Hepatocyte (in vitro differentiated cells): ENCODE measurements around the gene SMTNL1. TPM values are rescaled to one million over a fixed set of nuclear protein-coding genes. Genes with fewer than 3 reads are reported as not detected.
A peak's percentile ranks its signal among the peaks of the same experiment; 100 is the strongest.

Experiments
- DNase-seq: peaks from one replicate; pipeline ENCODE4 v3.0.0-alpha.2; 2016; ENCODE audit warnings: low spot score
- H2AFZ ChIP-seq: fragments of 200-600 bp; sonication (generic); 2 replicates; pipeline ENCODE4 v1.6.0; 2016; ENCODE audit warnings: antibody characterized with exemption, mild to moderate bottlenecking
- H3K27ac ChIP-seq: fragments of 200-600 bp; sonication (generic); 2 replicates; pipeline ENCODE4 v1.5.1; 2016; ENCODE audit warnings: mild to moderate bottlenecking
- H3K27me3 ChIP-seq: fragments of 200-600 bp; sonication (generic); 2 replicates; pipeline ENCODE4 v1.6.1; 2016
- H3K36me3 ChIP-seq: fragments of 200-600 bp; sonication (generic); replicated peaks from 2 replicates; pipeline ENCODE4 v1.5.1; 2016; ENCODE audit warnings: low read depth; ENCODE audit not compliant: insufficient read depth
- H3K4me1 ChIP-seq: fragments of 200-600 bp; sonication (generic); 2 replicates; pipeline ENCODE4 v1.5.1; 2016; ENCODE audit warnings: mild to moderate bottlenecking, moderate library complexity; ENCODE audit not compliant: insufficient read depth
- H3K4me2 ChIP-seq: fragments of 200-600 bp; sonication (generic); 2 replicates; pipeline ENCODE4 v1.6.0; 2016
- H3K4me3 ChIP-seq: fragments of 200-600 bp; sonication (generic); 2 replicates; pipeline ENCODE4 v1.5.1; 2016; ENCODE audit warnings: mild to moderate bottlenecking
- H3K79me2 ChIP-seq: fragments of 200-600 bp; sonication (generic); 2 replicates; pipeline ENCODE4 v1.6.0; 2017; ENCODE audit warnings: mild to moderate bottlenecking
- H3K9me2 ChIP-seq: fragments of 200-600 bp; sonication (generic); replicated peaks from 2 replicates; pipeline ENCODE4 v1.6.0; 2017; ENCODE audit warnings: mild to moderate bottlenecking; ENCODE audit not compliant: insufficient read depth
- H3K9me3 ChIP-seq: fragments of 200-600 bp; sonication (generic); 2 replicates; pipeline ENCODE4 v1.5.1; 2016; ENCODE audit warnings: low read depth, mild to moderate bottlenecking
- H4K20me1 ChIP-seq: fragments of 200-600 bp; sonication (generic); 2 replicates; pipeline ENCODE4 v1.6.0; 2016; ENCODE audit warnings: mild to moderate bottlenecking; ENCODE audit not compliant: insufficient read depth, poor library complexity, severe bottlenecking
- EZH2 ChIP-seq: fragments of 200-600 bp; sonication (generic); IDR thresholded peaks from 2 replicates; pipeline ENCODE4 v1.6.1; 2016; ENCODE audit warnings: antibody characterized with exemption, mild to moderate bottlenecking, borderline replicate concordance
- EZH2phosphoT487 ChIP-seq: fragments of 200-600 bp; sonication (generic); IDR thresholded peaks from one replicate; pipeline ENCODE4 v1.6.1; 2018; ENCODE audit warnings: antibody characterized with exemption, mild to moderate bottlenecking, low read depth, moderate library complexity; ENCODE audit not compliant: unreplicated experiment, severe bottlenecking
- whole genome bisulfite sequencing: methylation state at CpG from one replicate; pipeline ENCODE4 v1.1.6; 2016; ENCODE audit warnings: low lambda C conversion rate; ENCODE audit errors: missing lambda C conversion rate; 5-methylcytosine and 5-hydroxymethylcytosine counted together
- polyA plus RNA-seq: library from polyadenylated mRNA; unstranded; fragments of >200 nt; fragmentation: Nextera tagmentation; extraction: Ambion mirVana; gene quantifications from 2 replicates; pipeline ENCODE4 v1.2.1, GENCODE V29; 2016
- total RNA-seq: library from RNA; depleted of rRNA; stranded (reverse); fragments of >200 nt; gene quantifications from 2 replicates; pipeline ENCODE4 v1.2.3, GENCODE V29; 2014
- TF ChIP-seq, protein P1 (sequence below): fragments of 200-600 bp; sonication (generic); IDR thresholded peaks from 2 replicates; pipeline ENCODE4 v1.5.1; 2016; ENCODE audit warnings: antibody characterized with exemption, mild to moderate bottlenecking; ENCODE audit not compliant: poor library complexity

The SMTNL1 gene
- total and polyA plus RNA-seq, 2 experiments from 2014 or later: not detected

DNA sequence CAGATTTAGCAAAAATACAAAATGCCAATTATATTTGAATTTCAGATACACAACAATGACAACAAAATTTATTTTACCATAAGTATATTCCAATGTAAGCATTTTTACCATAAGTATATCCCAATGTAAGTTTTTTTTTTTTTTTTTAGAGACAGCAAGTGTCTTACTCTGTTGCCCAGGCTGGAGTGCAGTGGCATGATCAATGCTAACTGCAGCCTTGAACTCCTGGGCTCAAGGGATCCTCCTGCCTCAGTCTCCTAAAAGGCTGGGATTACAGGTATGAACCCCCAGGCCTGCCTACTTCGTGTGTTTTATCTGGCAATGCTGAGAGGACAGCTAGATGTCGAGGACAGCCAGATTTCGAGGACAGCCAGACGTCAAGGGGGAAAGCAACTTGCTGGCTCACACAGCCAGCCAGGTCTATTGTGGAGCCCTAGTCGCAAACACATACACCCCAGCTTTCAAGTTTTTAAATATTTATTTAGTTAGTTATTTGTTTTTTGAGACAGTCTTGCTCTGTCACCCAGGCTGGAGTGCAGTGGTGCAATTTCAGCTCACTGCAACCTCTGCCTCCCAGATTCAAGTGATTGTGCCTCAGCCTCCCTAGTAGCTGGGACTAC is 59.0 kb downstream of the SMTNL1 start:
- Histone ChIP-seq H3K27ac (no peak overlapping the region), H3K9me2 (no peaks in the 10 kb centered on the region), H3K4me3 (no peak overlapping the region), H3K36me3 (no peaks in the 10 kb centered on the region), H2AFZ (no peak overlapping the region), H4K20me1 (no peaks in the 10 kb centered on the region), H3K79me2 (no peaks in the 10 kb centered on the region), H3K9me3 (no peaks in the 10 kb centered on the region), H3K4me2 (no peak overlapping the region), H3K27me3 (no peaks in the 10 kb centered on the region), H3K4me1 (peaks cover 13% of the 10 kb centered on the region)
- DNase-seq: no peak
- TF ChIP-seq EZH2phosphoT487 (no peak), EZH2 (no peak)
- TF ChIP-seq, protein P1, sequence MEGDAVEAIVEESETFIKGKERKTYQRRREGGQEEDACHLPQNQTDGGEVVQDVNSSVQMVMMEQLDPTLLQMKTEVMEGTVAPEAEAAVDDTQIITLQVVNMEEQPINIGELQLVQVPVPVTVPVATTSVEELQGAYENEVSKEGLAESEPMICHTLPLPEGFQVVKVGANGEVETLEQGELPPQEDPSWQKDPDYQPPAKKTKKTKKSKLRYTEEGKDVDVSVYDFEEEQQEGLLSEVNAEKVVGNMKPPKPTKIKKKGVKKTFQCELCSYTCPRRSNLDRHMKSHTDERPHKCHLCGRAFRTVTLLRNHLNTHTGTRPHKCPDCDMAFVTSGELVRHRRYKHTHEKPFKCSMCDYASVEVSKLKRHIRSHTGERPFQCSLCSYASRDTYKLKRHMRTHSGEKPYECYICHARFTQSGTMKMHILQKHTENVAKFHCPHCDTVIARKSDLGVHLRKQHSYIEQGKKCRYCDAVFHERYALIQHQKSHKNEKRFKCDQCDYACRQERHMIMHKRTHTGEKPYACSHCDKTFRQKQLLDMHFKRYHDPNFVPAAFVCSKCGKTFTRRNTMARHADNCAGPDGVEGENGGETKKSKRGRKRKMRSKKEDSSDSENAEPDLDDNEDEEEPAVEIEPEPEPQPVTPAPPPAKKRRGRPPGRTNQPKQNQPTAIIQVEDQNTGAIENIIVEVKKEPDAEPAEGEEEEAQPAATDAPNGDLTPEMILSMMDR: no peak
- 75% methylated on average over 5 of the region's 5 CpGs for WGBS

DNA sequence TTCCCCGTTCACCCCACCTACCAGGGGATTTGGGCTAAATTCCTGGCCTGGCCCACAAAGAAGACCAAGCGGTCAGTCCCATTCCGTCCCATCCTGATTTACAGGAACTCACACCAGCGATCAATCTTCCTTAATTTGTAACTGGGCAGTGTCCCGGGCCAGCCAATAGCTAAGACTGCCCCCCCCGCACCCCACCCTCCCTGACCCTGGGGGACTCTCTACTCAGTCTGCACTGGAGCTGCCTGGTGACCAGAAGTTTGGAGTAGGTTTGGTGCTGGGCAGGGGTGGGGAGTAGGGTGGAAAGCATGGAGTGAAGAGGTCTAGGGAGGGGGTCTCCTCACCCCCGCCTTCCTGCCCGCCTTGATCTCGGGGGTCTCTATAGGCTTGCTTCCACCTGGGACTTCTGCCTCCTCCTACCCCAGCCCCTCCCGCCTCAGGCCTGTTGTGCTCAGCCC is 60.1 kb downstream of the SMTNL1 start, which contains the start of gene SERPING1:
Gene SERPING1, plus strand, starts transcription at position 225 of the 455 bp plus-strand sequence. CDS start 586 bp downstream, outside the sequence.
- H3K4me2 ChIP-seq: peak within 1 kb of the TSS; percentile 87
- H2AFZ ChIP-seq: peak within 1 kb of the TSS; percentile 58
- no peaks in the 10 kb centered on the region for H3K9me3 ChIP-seq
- no peaks in the 10 kb centered on the region for H3K36me3 ChIP-seq
- H3K79me2 ChIP-seq: no peaks in the 10 kb centered on the region
- WGBS: 22% methylated on average over 6 of the region's 10 CpGs
- DNase-seq: peak; percentile 36
- TF ChIP-seq EZH2 (no peak), EZH2phosphoT487 (no peak)
- TF ChIP-seq, protein P1: no peak
- H3K9me2 ChIP-seq: no peaks in the 10 kb centered on the region
- H3K4me1 ChIP-seq: peaks cover 13% of the 10 kb centered on the region
- no peaks in the 10 kb centered on the region for H3K27me3 ChIP-seq
- no peaks in the 10 kb centered on the region for H4K20me1 ChIP-seq
- peak within 1 kb of the TSS; percentile 85 for H3K27ac ChIP-seq
- H3K4me3 ChIP-seq: peak within 1 kb of the TSS; percentile 48

DNA sequence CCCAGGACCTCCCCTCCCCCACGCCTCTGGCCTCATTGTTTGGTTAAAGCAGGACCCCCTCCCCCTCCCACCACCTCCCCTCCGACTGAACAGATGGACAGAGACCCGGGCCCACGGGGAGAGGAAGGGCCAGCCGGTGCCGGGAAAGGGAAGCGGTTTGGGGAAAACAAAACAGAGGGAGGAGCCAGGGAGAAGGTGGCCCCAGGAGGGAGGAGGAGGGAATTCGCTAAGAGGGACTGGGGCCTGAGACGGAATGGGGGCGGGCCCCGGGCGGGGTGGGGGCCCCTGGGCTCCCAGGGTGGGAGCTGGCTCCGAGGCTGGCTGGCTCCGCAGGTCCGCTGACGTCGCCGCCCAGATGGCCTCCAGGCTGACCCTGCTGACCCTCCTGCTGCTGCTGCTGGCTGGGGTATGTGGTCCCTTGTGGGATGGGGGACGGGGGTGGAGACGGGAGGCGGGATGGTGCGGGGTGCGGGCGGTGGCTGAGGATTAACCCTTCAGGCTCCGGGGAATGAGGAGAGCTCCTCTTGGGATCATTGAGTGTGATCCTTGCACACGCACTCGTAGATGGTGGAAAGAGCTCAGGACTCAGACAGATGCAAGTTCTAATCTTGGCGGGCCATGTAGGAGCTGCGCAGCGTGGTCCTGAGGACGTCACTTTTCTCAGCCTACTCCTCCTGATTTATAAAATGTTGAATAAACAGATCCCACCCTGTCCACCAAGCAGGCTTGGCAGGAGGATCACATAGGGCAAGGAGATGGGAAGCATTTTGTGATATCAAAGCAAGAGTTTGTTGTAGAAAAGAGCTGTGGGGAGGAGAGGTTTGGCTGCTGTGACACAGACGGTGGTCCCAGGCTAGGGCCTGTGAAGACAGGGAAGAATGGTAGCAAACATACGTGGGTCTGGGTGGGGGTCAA is 60.8 kb downstream of the SMTNL1 start:
- peak; percentile 83 for DNase-seq
- Histone ChIP-seq H3K27ac (peak overlapping the region; percentile 85), H2AFZ (peak overlapping the region; percentile 58), H3K4me3 (peak overlapping the region; percentile 48), H3K27me3 (no peaks in the 10 kb centered on the region), H3K9me3 (no peaks in the 10 kb centered on the region), H3K4me1 (peaks cover 13% of the 10 kb centered on the region), H4K20me1 (no peaks in the 10 kb centered on the region), H3K4me2 (peak overlapping the region; percentile 87), H3K36me3 (no peaks in the 10 kb centered on the region), H3K9me2 (no peaks in the 10 kb centered on the region), H3K79me2 (no peaks in the 10 kb centered on the region)
- TF ChIP-seq EZH2phosphoT487: no peak
- no peak for TF ChIP-seq EZH2
- TF ChIP-seq, protein P1: no peak
- 2% methylated on average over 26 of the region's 33 CpGs for WGBS
